Esophagus muscularis mucosa (tissue), 4 donors: Measurements from ENCODE around the gene C20orf173.

ENCODE experiments used
- CTCF ChIP-seq, 3 experiments: fragments of 200-600 bp in 2 of 3; fragments of 450-650 bp in 1 of 3; sonication (generic) in 2 of 3; IDR thresholded peaks; one replicate each; pipeline ENCODE4 v1.5.1; 2017 to 2019; ENCODE audit warnings: antibody characterized with exemption in 3 of 3, mild to moderate bottlenecking in 2 of 3, moderate library complexity in 1 of 3
- EP300 ChIP-seq: sonication (generic); formaldehyde crosslinking; IDR thresholded peaks from one replicate; pipeline ENCODE4 v1.6.1; 2017; ENCODE audit warnings: antibody characterized with exemption
- POLR2A ChIP-seq: fragments of 450-650 bp; IDR thresholded peaks from one replicate; pipeline ENCODE4 v1.6.1; 2017; ENCODE audit warnings: antibody characterized with exemption, moderate library complexity, mild to moderate bottlenecking, low read depth
- POLR2AphosphoS5 ChIP-seq, 2 donors: sonication (generic); formaldehyde crosslinking; IDR thresholded peaks; one replicate each; pipeline ENCODE4 v1.6.1; 2017; ENCODE audit warnings: antibody characterized with exemption in 2 of 2

GRCh38 chr20:35489717-35490116 lies 39.7 kb downstream of the C20orf173 start:
- TF ChIP-seq CTCF (IDR thresholded peaks at IDR 0.05) (no peak), POLR2A (no peak), POLR2AphosphoS5 (IDR thresholded peaks at IDR 0.05) (no peak), EP300 (no peak)
